OCI-LY7 (cell line): ENCODE results near the gene ANO10. TPM values are rescaled to one million over a fixed set of nuclear protein-coding genes. Genes with fewer than 3 reads are reported as not detected.

Experiments
- BruUV-seq: library from RNA; stranded (reverse); fragments of 400-500 nt; replicated peaks from 2 replicates; lab custom pipeline; 2021; lab: Mats Ljungman, UMichigan
- CTCF ChIA-PET: fragments of 300-600 bp; sonication (Branson Sonifier 250); formaldehyde crosslinking; loops from one replicate; lab custom pipeline; 2022; ENCODE audit warnings: antibody characterized with exemption; ENCODE audit not compliant: unreplicated experiment; lab: Charles Lee
- POLR2A ChIA-PET: fragments of 300-600 bp; sonication (Branson Sonifier 250); formaldehyde crosslinking; loops from one replicate; lab custom pipeline; 2022; ENCODE audit warnings: antibody characterized with exemption; lab: Charles Lee
- DNase-seq: peaks from one replicate; pipeline ENCODE4 v3.0.0-alpha.2; 2015; ENCODE audit warnings: low spot score
- H2AFZ ChIP-seq: fragments of 200-600 bp; sonication (generic), shearing (Covaris generic); 2 replicates; pipeline ENCODE4 v1.6.1; 2014; ENCODE audit warnings: mild to moderate bottlenecking, antibody characterized with exemption, low read length, moderate library complexity
- H3K27ac ChIP-seq: fragments of 200-600 bp; sonication (generic); 2 replicates; pipeline ENCODE4 v1.5.1; 2014; ENCODE audit warnings: mixed run types, low read depth, mild to moderate bottlenecking, moderate library complexity, low read length, inconsistent platforms; ENCODE audit not compliant: poor library complexity, severe bottlenecking
- H3K36me3 ChIP-seq: fragments of 200-600 bp; sonication (generic); 2 replicates; pipeline ENCODE4 v1.6.1; 2014; ENCODE audit warnings: mild to moderate bottlenecking, antibody characterized with exemption, low read length, moderate library complexity, mixed read lengths; ENCODE audit not compliant: insufficient read depth
- H3K4me1 ChIP-seq: fragments of 200-600 bp; sonication (generic); 2 replicates; pipeline ENCODE4 v1.5.1; 2014; ENCODE audit warnings: mild to moderate bottlenecking, low read length; ENCODE audit not compliant: insufficient read depth, poor library complexity, severe bottlenecking
- H3K4me2 ChIP-seq: fragments of 200-600 bp; sonication (generic); 2 replicates; pipeline ENCODE4 v1.6.1; 2014; ENCODE audit warnings: mild to moderate bottlenecking, low read length
- H3K4me3 ChIP-seq: fragments of 200-600 bp; sonication (generic); 2 replicates; pipeline ENCODE4 v1.5.1; 2014; ENCODE audit warnings: mild to moderate bottlenecking, low read depth, low read length; ENCODE audit not compliant: poor library complexity, severe bottlenecking
- H3K79me2 ChIP-seq: fragments of 200-600 bp; sonication (generic); 2 replicates; pipeline ENCODE4 v1.6.1; 2016; ENCODE audit warnings: low read depth, mild to moderate bottlenecking, low read length, moderate library complexity, mixed read lengths; ENCODE audit not compliant: insufficient read depth
- H3K9me2 ChIP-seq: fragments of 200-600 bp; sonication (generic); 2 replicates; pipeline ENCODE4 v1.6.1; 2016; ENCODE audit warnings: mild to moderate bottlenecking, low read length, mixed read lengths; ENCODE audit not compliant: insufficient read depth
- H3K9me3 ChIP-seq: fragments of 200-600 bp; sonication (generic); 2 replicates; pipeline ENCODE4 v1.6.1; 2014; ENCODE audit warnings: mild to moderate bottlenecking, mixed run types, low read length, mixed read lengths
- H4K20me1 ChIP-seq: fragments of 200-600 bp; sonication (generic); 2 replicates; pipeline ENCODE4 v1.6.1; 2014; ENCODE audit warnings: mild to moderate bottlenecking, antibody characterized with exemption, low read length, moderate library complexity, mixed read lengths; ENCODE audit not compliant: insufficient read depth
- CTCF ChIP-seq: fragments of 200-600 bp; sonication (generic); conservative IDR thresholded peaks from 2 replicates; pipeline ENCODE4 v1.5.1; 2014; ENCODE audit warnings: mild to moderate bottlenecking, antibody characterized with exemption, low read length, moderate library complexity, mixed read lengths
- EZH2phosphoT487 ChIP-seq: fragments of 200-600 bp; sonication (generic); IDR thresholded peaks from 2 replicates; pipeline ENCODE4 v1.6.1; 2018; ENCODE audit warnings: low read depth, borderline replicate concordance, mild to moderate bottlenecking, mixed run types, antibody characterized with exemption, low read length, moderate library complexity, mixed read lengths
- intact Hi-C: fragments of 100-400 bp; cut with micrococcal nuclease; formaldehyde crosslinking; loops from one replicate; pipeline ENCODE4 v1.10.0; 2022; ENCODE audit not compliant: unreplicated experiment
- total RNA-seq, 2 experiments: library from RNA; depleted of rRNA in 1 of 2; stranded (reverse); fragments of >200 nt in 1 of 2; shearing (Covaris generic) in 1 of 2; gene quantifications; 2 replicates each; pipeline ENCODE4 v1.2.3, GENCODE V29; 2014 to 2022

The ANO10 gene
- total RNA-seq, 2 experiments from 2014 or later: 2.2 to 5.8 TPM

GRCh38 chr3:43426388-43426787, 195.4 kb downstream of the ANO10 start:
- POLR2A ChIA-PET: no interaction called here
- Histone ChIP-seq H3K4me3 (no peak overlapping the region), H3K9me3 (no peaks in the 10 kb centered on the region), H3K9me2 (no peaks in the 10 kb centered on the region), H3K27ac (no peak overlapping the region), H3K79me2 (no peaks in the 10 kb centered on the region), H3K4me1 (no peaks in the 10 kb centered on the region), H3K36me3 (no peaks in the 10 kb centered on the region), H3K4me2 (no peak overlapping the region), H2AFZ (no peak overlapping the region), H4K20me1 (no peaks in the 10 kb centered on the region)
- no TSS peak for BruUV-seq
- CTCF ChIA-PET: no interaction called here
- intact Hi-C loops: no loop called here
- DNase-seq: no peak
- no peak for TF ChIP-seq CTCF
- no peak for TF ChIP-seq EZH2phosphoT487

DNA sequence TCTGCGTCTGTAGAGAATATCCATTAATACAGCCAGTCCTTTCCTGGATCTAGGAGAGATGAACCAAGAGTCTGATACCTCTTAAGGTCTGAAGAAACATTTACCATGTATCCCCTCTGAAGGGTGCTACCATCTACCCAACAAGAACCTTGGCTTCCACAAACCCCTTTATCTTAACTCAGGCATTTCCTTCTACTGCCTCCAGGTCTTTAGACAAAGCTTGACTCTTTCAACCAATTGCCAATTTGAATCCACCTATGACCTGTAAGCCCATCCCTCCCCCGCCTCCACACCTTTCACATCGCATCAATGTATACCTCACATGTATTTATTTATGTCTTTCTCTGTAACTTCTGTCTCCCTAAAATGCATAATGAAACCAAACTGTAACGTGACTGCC, 196.0 kb downstream of the ANO10 start:
- Histone ChIP-seq H3K9me2 (no peaks in the 10 kb centered on the region), H4K20me1 (no peaks in the 10 kb centered on the region), H3K9me3 (no peaks in the 10 kb centered on the region), H3K4me1 (no peaks in the 10 kb centered on the region), H3K79me2 (no peaks in the 10 kb centered on the region), H3K36me3 (no peaks in the 10 kb centered on the region), H3K27ac (no peak overlapping the region), H3K4me2 (no peak overlapping the region), H2AFZ (no peak overlapping the region), H3K4me3 (no peak overlapping the region)
- no peak for DNase-seq
- intact Hi-C loops: no loop called here
- TF ChIP-seq EZH2phosphoT487: no peak
- no peak for TF ChIP-seq CTCF
- CTCF ChIA-PET: no interaction called here
- POLR2A ChIA-PET: no interaction called here
- no TSS peak for BruUV-seq

- H3K27ac ChIP-seq: no peak overlapping the region
- H3K4me3 ChIP-seq: no peak overlapping the region
- ChIA-PET CTCF (no interaction called here), POLR2A (no interaction called here)
- H3K9me3 ChIP-seq: no peaks in the 10 kb centered on the region
- H3K36me3 ChIP-seq: no peaks in the 10 kb centered on the region
- no peaks in the 10 kb centered on the region for H4K20me1 ChIP-seq
- no peak for TF ChIP-seq EZH2phosphoT487
- TF ChIP-seq CTCF: no peak
- H3K4me2 ChIP-seq: no peak overlapping the region
- no peak for DNase-seq
- H3K9me2 ChIP-seq: no peaks in the 10 kb centered on the region
- H2AFZ ChIP-seq: no peak overlapping the region
- no peaks in the 10 kb centered on the region for H3K4me1 ChIP-seq
- no TSS peak for BruUV-seq
- H3K79me2 ChIP-seq: no peaks in the 10 kb centered on the region
- intact Hi-C loops: no loop called here
Observed at GRCh38 chr3:43423639-43424038, 198.2 kb downstream of the ANO10 start.
